ENCODE data around the gene RAD51C.

GRCh38 chr17:58643147-58643546, 49.3 kb upstream of the RAD51C start:
- TF ChIP-seq CTCF (IDR thresholded peaks at IDR 0.05; ENCODE audit: insufficient read depth, low read depth, low read length) (no peak), EZH2 (IDR thresholded peaks at IDR 0.05; ENCODE audit: insufficient read depth, low read length) (no peak)
